A549 (cell line): ENCODE data around the gene TAF1D.

Experiments
- EP300 ChIP-seq, 2 experiments: fragments of >200 bp; sonication (Bioruptor Twin); formaldehyde crosslinking; IDR thresholded peaks; 2 replicates in 1 of 2; 3 replicates in 1 of 2; pipeline ENCODE4 v1.6.1; 2016 to 2017
- HDAC2 ChIP-seq: fragments of 200-600 bp; sonication (generic); IDR thresholded peaks from 2 replicates; pipeline ENCODE4 v1.6.1; 2016
- RFX5 ChIP-seq: fragments of 450-650 bp; IDR thresholded peaks from 2 replicates; pipeline ENCODE4 v1.7.1; 2014; ENCODE audit warnings: antibody characterized with exemption, mild to moderate bottlenecking, moderate library complexity

DNA sequence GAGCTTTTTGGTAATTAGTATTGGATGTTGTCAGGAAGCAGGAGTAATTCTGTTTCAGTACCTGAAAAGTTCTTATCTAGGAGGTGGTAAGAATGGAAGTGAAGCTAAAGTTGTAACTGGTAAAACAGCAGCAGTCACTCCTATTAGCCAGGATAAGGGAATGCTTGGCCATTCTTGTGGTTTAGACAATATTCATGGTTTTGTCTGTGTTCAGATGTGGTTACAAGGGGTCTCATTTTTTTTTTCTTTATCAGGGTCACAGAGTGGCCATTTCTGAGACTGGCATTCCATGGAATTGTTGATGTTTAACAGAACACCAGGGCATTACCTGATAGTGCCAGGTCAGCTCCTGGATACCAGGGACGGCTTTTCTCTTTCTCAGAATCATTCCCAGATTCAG lies 23.8 kb downstream of the TAF1D start:
- TF ChIP-seq RFX5, result no peak
- TF ChIP-seq HDAC2, result no peak
- no peak for TF ChIP-seq EP300 (IDR thresholded peaks at IDR 0.05)
